HCT116 (cell line): Measurements from ENCODE around the gene RAB29. TPM values are rescaled to one million over a fixed set of nuclear protein-coding genes. Genes with fewer than 3 reads are reported as not detected.

Experiments
- ATAC-seq: fragments of 200-7000 bp; cut with Tn5 transposase; 2 replicates; pipeline ENCODE4 v1.9.1; 2020; ENCODE audit warnings: mild to moderate bottlenecking, moderate library complexity
- BruUV-seq: library from RNA; stranded (reverse); fragments of 400-500 nt; replicated peaks from 2 replicates; lab custom pipeline; 2021; lab: Mats Ljungman, UMichigan
- CTCF ChIA-PET: fragments of 300-600 bp; sonication (Branson Sonifier 250); formaldehyde crosslinking; loops from one replicate; lab custom pipeline; 2021; ENCODE audit warnings: antibody characterized with exemption; lab: Charles Lee
- POLR2A ChIA-PET: fragments of 300-600, 350-600 bp; sonication (Branson Sonifier 250); formaldehyde crosslinking; loops from one replicate; lab custom pipeline; 2021; ENCODE audit warnings: antibody characterized with exemption; lab: Charles Lee
- RAD21 ChIA-PET, 2 experiments: fragments of 300-600 bp; sonication (Branson Sonifier 250); formaldehyde crosslinking; loops; one replicate each; lab custom pipeline; 2023; ENCODE audit warnings: low total read pairs in 2 of 2; ENCODE audit not compliant: uncharacterized antibody in 2 of 2, unreplicated experiment in 2 of 2, low non-redundant PET in 1 of 2; lab: Charles Lee
- DNase-seq: peaks from one replicate; pipeline ENCODE4 v3.0.0-alpha.2; 2010; ENCODE audit warnings: low read depth, low spot score
- H2AFZ ChIP-seq: fragments of 200-600 bp; shearing (Covaris generic), sonication (generic); 2 replicates; pipeline ENCODE4 v1.6.1; 2017; ENCODE audit warnings: low read depth, mixed run types, mixed read lengths, antibody characterized with exemption, low read length; ENCODE audit not compliant: poor library complexity, severe bottlenecking
- H3K27ac ChIP-seq: 2 replicates; pipeline ENCODE4 v1.5.1; 2012; ENCODE audit warnings: low read depth, low read length
- H3K27me3 ChIP-seq: fragments of 200-600 bp; sonication (generic); 2 replicates; pipeline ENCODE4 v1.6.1; 2016; ENCODE audit warnings: mixed run types, low read length, mixed read lengths; ENCODE audit not compliant: insufficient read depth
- H3K36me3 ChIP-seq, 2 experiments: fragments of 200-500 bp in 1 of 2; fragments of 200-600 bp in 1 of 2; sonication (Bioruptor generic) in 1 of 2; sonication (generic) in 1 of 2; 2 replicates each; pipeline versions ENCODE4 v1.5.1 to v1.6.1; 2014 to 2016; ENCODE audit warnings: low read length in 2 of 2, inconsistent platforms in 1 of 2, mixed read lengths in 1 of 2, mixed run types in 1 of 2; ENCODE audit not compliant: insufficient read depth in 2 of 2, control insufficient read depth in 1 of 2
- H3K4me1 ChIP-seq, 2 experiments: fragments of 200-600 bp in 1 of 2; sonication (generic) in 1 of 2; 2 replicates each; pipeline versions ENCODE4 v1.5.1 to v1.6.1; 2012 to 2017; ENCODE audit warnings: low read length in 2 of 2, inconsistent platforms in 1 of 2, mild to moderate bottlenecking in 1 of 2, mixed read lengths in 1 of 2, mixed run types in 1 of 2, moderate library complexity in 1 of 2; ENCODE audit not compliant: insufficient read depth in 2 of 2, control insufficient read depth in 1 of 2
- H3K4me2 ChIP-seq: fragments of 200-600 bp; sonication (generic); 2 replicates; pipeline ENCODE4 v1.6.1; 2017; ENCODE audit warnings: mixed run types, low read length, mixed read lengths
- H3K4me3 ChIP-seq, 2 experiments: fragments of 200-600 bp in 1 of 2; sonication (generic) in 1 of 2; replicated peaks in 1 of 2; 2 replicates each; pipeline ENCODE4 v1.5.1; 2011 to 2016; ENCODE audit warnings: low read length in 2 of 2, control low read depth in 1 of 2, low read depth in 1 of 2, mild to moderate bottlenecking in 1 of 2, mixed read lengths in 1 of 2, mixed run types in 1 of 2
- H3K79me2 ChIP-seq: fragments of 200-600 bp; sonication (generic); 2 replicates; pipeline ENCODE4 v1.6.1; 2017; ENCODE audit warnings: mild to moderate bottlenecking, mixed run types, low read length, moderate library complexity, mixed read lengths; ENCODE audit not compliant: insufficient read depth
- H3K9ac ChIP-seq: fragments of 200-600 bp; sonication (generic); 2 replicates; pipeline ENCODE4 v1.6.1; 2016; ENCODE audit warnings: low read length, mixed read lengths
- H3K9me2 ChIP-seq: fragments of 200-600 bp; sonication (generic), shearing (Covaris generic); 2 replicates; pipeline ENCODE4 v1.6.1; 2017; ENCODE audit warnings: mixed run types, mild to moderate bottlenecking, moderate library complexity; ENCODE audit not compliant: insufficient read depth
- H3K9me3 ChIP-seq, 2 experiments: fragments of 200-500 bp in 1 of 2; fragments of 200-600 bp in 1 of 2; sonication (Bioruptor generic) in 1 of 2; sonication (generic) in 1 of 2; 2 replicates each; pipeline ENCODE4 v1.6.1; 2014 to 2017; ENCODE audit warnings: low read length in 2 of 2, mixed read lengths in 2 of 2, inconsistent platforms in 1 of 2, low read depth in 1 of 2, mild to moderate bottlenecking in 1 of 2, mixed run types in 1 of 2, moderate library complexity in 1 of 2; ENCODE audit not compliant: control insufficient read depth in 1 of 2, insufficient read depth in 1 of 2
- H4K20me1 ChIP-seq: fragments of 200-600 bp; sonication (generic), shearing (Covaris generic); 2 replicates; pipeline ENCODE4 v1.6.1; 2017; ENCODE audit warnings: mixed run types, mild to moderate bottlenecking, moderate library complexity; ENCODE audit not compliant: insufficient read depth
- CBX3 ChIP-seq: IDR thresholded peaks from 2 replicates; pipeline ENCODE4 v1.6.1; 2012; ENCODE audit warnings: low read depth
- CEBPB ChIP-seq: IDR thresholded peaks from 2 replicates; pipeline ENCODE4 v1.6.1; 2012; ENCODE audit warnings: low read depth
- EGR1 ChIP-seq: IDR thresholded peaks from 2 replicates; pipeline ENCODE4 v1.6.1; 2012; ENCODE audit warnings: low read depth
- ELF1 ChIP-seq: IDR thresholded peaks from 2 replicates; pipeline ENCODE4 v1.6.1; 2012; ENCODE audit warnings: low read depth, borderline replicate concordance
- EZH2 ChIP-seq: fragments of 200-600 bp; sonication (generic); IDR thresholded peaks from 2 replicates; pipeline ENCODE4 v1.6.1; 2017; ENCODE audit warnings: antibody characterized with exemption, mixed run types
- EZH2phosphoT487 ChIP-seq: fragments of 200-600 bp; IDR thresholded peaks from 2 replicates; pipeline ENCODE4 v1.6.1; 2018; ENCODE audit warnings: antibody characterized with exemption, borderline replicate concordance
- FOSL1 ChIP-seq: IDR thresholded peaks from 2 replicates; pipeline ENCODE4 v1.6.1; 2012; ENCODE audit warnings: low read depth
- JUND ChIP-seq: IDR thresholded peaks from 2 replicates; pipeline ENCODE4 v1.6.1; 2012
- SP1 ChIP-seq: IDR thresholded peaks from 2 replicates; pipeline ENCODE4 v1.6.1; 2012; ENCODE audit warnings: low read depth
- SRF ChIP-seq: IDR thresholded peaks from 2 replicates; pipeline ENCODE4 v1.6.1; 2012; ENCODE audit warnings: low read depth
- TCF7L2 ChIP-seq: IDR thresholded peaks from 2 replicates; pipeline ENCODE4 v1.7.0; 2011; ENCODE audit warnings: borderline replicate concordance, inconsistent platforms; ENCODE audit not compliant: insufficient read depth, insufficient read length; ENCODE audit errors: extremely low read depth
- ZFX ChIP-seq: fragments of 450-650 bp; IDR thresholded peaks from 2 replicates; pipeline ENCODE4 v1.6.1; 2017
- intact Hi-C: fragments of 100-400 bp; cut with micrococcal nuclease; formaldehyde crosslinking; loops from 2 replicates; pipeline ENCODE4 v1.10.0; 2022
- total RNA-seq: library from RNA; stranded (reverse); gene quantifications from one replicate; pipeline ENCODE4 v1.2.1, GENCODE V29; 2021; ENCODE audit not compliant: unreplicated experiment
- TF ChIP-seq, protein P1 (sequence below): IDR thresholded peaks from 2 replicates; pipeline ENCODE4 v1.6.1; 2012
- TF ChIP-seq, protein P2 (sequence below): IDR thresholded peaks from 2 replicates; pipeline ENCODE4 v1.6.1; 2012
- TF ChIP-seq, protein P3 (sequence below): IDR thresholded peaks from 2 replicates; pipeline ENCODE4 v1.6.1; 2011; ENCODE audit warnings: mild to moderate bottlenecking, low read length, moderate library complexity; ENCODE audit not compliant: insufficient replicate concordance; ENCODE audit errors: extremely low read depth

RAB29 gene
- total RNA-seq, 1 experiment from 2014 or later, result 17.7 TPM

DNA sequence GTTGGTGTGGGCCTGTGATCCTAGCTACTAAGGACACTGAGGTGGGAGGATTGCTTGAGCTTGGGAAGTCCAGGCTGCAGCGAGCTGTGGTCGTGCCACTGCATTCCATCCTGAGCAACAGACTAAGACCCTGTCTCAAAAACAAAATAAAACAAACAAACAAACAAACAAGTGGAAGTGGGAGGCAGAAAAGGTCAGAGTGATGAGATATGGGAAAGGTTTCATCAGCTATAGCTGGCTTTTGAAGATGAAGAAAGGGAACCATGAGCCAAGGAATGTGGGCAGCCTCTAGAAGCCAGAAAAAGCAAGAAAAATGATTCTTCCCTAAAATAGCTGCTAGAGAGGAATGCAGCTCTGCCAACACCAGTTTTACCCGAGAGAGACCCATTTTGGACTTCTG, 14.7 kb downstream of the RAB29 start:
- no peaks in the 10 kb centered on the region for H3K9me3 ChIP-seq
- BruUV-seq, result no TSS peak
- ChIA-PET CTCF (no interaction called here), RAD21 (no interaction called here), POLR2A (no interaction called here)
- no peaks in the 10 kb centered on the region for H3K36me3 ChIP-seq
- no peaks in the 10 kb centered on the region for H3K9me2 ChIP-seq
- H3K79me2 ChIP-seq, result no peaks in the 10 kb centered on the region
- no peak overlapping the region for H3K4me2 ChIP-seq
- no peak for TF ChIP-seq FOSL1
- TF ChIP-seq ZFX, result no peak
- TF ChIP-seq CEBPB, result no peak
- no peak for TF ChIP-seq CBX3
- TF ChIP-seq, protein P1, sequence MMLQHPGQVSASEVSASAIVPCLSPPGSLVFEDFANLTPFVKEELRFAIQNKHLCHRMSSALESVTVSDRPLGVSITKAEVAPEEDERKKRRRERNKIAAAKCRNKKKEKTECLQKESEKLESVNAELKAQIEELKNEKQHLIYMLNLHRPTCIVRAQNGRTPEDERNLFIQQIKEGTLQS, result no peak
- no peak for TF ChIP-seq EZH2phosphoT487
- no peak for TF ChIP-seq TCF7L2
- TF ChIP-seq EZH2, result no peak
- TF ChIP-seq, protein P2, sequence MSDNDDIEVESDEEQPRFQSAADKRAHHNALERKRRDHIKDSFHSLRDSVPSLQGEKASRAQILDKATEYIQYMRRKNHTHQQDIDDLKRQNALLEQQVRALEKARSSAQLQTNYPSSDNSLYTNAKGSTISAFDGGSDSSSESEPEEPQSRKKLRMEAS, result no peak
- no peak for TF ChIP-seq JUND
- TF ChIP-seq EGR1, result no peak
- TF ChIP-seq SP1, result no peak
- no peak for TF ChIP-seq SRF
- TF ChIP-seq, all 23 proteins: peak for 0
- ATAC-seq (no peak), DNase-seq (no peak)
- no peaks in the 10 kb centered on the region for H3K27me3 ChIP-seq
- intact Hi-C loops, result no loop called here
- no peak overlapping the region for H3K27ac ChIP-seq
- H3K4me3 ChIP-seq, result no peak overlapping the region
- H4K20me1 ChIP-seq, result no peaks in the 10 kb centered on the region
- no peak overlapping the region for H2AFZ ChIP-seq
- no peaks in the 10 kb centered on the region for H3K4me1 ChIP-seq
- no peak overlapping the region for H3K9ac ChIP-seq

DNA sequence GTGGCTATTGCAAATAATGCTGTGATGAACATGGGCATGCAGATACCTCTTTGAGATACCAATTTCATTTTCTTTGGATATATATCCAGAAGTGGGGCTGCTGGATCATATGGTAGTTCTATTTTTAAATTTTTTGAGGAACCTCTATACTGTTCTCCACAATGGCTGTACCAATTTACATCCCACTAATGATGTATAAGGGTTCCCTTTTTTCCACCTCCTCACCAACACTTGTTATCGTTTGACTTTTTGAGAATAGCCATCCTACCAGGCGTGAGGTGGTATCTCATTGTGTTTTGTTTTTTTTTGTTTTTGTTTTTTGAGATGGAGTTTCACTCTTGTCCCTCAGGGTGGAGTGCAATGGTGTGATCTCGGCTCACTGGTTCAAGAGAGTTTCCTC, 18.7 kb downstream of the RAB29 start:
- no peak for DNase-seq
- H3K79me2 ChIP-seq, result no peaks in the 10 kb centered on the region
- H3K27me3 ChIP-seq, result no peaks in the 10 kb centered on the region
- BruUV-seq, result no TSS peak
- no peak overlapping the region for H3K4me3 ChIP-seq
- no peaks in the 10 kb centered on the region for H4K20me1 ChIP-seq
- POLR2A ChIA-PET, result no interaction called here
- H3K4me1 ChIP-seq, result peaks cover 3 to 4% of the 10 kb centered on the region in 2 experiments; a peak in 3 of 4 replicates
- TF ChIP-seq ELF1 (no peak), EZH2phosphoT487 (no peak), CBX3 (no peak)
- TF ChIP-seq, protein P3, sequence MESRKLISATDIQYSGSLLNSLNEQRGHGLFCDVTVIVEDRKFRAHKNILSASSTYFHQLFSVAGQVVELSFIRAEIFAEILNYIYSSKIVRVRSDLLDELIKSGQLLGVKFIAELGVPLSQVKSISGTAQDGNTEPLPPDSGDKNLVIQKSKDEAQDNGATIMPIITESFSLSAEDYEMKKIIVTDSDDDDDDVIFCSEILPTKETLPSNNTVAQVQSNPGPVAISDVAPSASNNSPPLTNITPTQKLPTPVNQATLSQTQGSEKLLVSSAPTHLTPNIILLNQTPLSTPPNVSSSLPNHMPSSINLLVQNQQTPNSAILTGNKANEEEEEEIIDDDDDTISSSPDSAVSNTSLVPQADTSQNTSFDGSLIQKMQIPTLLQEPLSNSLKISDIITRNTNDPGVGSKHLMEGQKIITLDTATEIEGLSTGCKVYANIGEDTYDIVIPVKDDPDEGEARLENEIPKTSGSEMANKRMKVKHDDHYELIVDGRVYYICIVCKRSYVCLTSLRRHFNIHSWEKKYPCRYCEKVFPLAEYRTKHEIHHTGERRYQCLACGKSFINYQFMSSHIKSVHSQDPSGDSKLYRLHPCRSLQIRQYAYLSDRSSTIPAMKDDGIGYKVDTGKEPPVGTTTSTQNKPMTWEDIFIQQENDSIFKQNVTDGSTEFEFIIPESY, result no peak
- no peaks in the 10 kb centered on the region for H3K9me3 ChIP-seq
- CTCF ChIA-PET, result no interaction called here
- no peak overlapping the region for H3K9ac ChIP-seq
- no peaks in the 10 kb centered on the region for H3K9me2 ChIP-seq
- no peak overlapping the region for H2AFZ ChIP-seq
- no peak overlapping the region for H3K4me2 ChIP-seq
- no peak overlapping the region for H3K27ac ChIP-seq
- H3K36me3 ChIP-seq, result no peaks in the 10 kb centered on the region
- RAD21 ChIA-PET, result no interaction called here
- intact Hi-C loops, result no loop called here
- no peak for ATAC-seq
